NCI-H524 (cell line): ENCODE measurements around the gene CBR4.

ENCODE experiments used
- DNase-seq, 2 experiments: peaks; one replicate each; lab custom pipeline; 2025; lab: John Stamatoyannopoulos, UW

The CBR4 gene

DNA sequence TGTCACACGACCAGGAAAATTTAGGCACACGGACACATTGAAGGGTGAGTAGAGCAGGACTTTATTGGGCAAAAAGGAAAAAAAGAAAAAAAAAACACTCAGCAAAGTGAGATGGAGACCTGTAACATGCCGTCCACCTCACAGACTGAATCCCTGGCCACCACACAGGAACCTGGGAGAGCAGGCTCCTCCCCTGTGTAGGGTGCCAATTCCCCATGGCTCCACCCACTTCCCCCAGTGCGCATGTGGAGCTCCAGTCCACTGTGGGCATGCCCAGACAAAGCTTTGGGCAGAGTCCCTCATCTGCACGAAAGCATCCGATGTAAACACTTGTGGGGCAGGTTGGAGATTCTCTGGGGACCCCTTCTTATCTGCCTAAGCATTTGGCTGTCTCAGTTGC, 23.6 kb upstream of the CBR4 start:
- peak; percentile 9 to 50 for DNase-seq

DNA sequence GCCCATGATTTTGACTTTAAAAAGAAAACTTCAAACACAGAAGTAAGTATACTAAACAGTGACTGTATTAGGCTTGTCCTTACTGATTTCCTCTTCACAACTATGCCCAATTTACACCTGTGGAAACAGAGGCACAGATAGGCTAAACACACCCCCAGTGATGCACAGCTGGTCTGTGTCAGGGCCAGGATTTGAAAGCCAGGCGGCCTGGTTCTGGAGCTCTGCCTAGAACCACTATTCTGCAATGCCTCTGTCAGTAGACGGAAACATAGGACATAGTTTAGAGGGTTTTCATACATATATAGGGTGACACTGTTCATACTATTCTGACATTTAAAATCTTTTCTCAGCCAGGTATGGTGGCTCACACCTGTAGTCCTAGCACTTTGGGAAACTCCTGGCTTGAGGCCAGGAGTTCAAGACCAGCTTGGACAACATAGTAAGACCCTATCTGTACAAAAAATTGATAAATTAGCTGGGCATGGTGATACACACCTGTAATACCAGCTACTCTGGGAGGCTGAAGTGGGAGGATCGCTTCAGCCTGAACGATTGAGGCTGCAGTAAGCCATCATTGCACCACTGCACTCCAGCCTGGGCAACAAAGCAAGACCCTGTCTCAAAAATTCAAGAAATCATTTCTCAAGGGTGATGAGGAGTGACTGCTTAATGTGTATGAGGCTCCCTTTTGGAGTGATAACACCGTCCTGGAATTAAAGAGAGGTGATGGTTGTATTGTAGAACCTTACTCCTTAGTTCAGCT, 23.0 kb upstream of the CBR4 start:
- no peak for DNase-seq

DNA sequence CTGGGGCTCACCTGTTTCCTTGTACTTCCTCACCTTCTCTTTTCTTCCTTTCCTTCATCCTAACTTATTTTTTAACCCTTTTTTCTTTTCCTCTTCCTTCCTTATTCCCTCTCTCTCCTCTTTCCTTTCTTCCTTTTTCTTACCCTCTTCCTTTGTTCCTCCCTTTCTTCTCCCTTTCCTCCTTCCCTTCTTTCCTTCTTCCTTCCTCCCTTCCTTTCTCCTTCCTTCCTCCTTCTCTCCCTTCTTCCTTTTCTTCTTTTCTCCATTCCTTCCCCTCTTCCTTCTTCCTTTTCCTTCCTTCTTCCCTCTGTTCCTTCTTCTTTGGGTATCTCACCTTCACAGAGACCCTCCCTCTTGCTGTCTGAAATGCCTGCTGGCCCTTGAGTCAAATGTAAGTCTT, 22.1 kb upstream of the CBR4 start:
- no peak for DNase-seq

DNA sequence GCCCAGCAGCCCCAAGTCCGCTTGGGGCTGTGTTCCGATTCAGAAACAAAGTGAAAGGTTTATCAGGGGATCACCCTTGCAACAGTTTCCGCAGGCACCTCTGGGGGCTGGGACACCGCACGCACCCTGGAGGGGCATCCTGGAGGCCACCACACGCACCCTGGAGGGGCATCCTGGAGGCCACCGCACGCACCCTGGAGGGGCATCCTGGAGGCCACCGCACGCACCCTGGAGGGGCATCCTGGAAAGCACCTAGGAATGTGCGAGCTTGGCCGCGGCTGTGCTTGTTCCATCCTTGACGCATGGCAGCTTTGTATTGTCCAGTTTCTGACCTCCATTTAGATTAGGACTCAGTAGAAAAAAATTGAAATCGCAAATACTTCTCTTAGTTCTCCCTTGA, 21.3 kb upstream of the CBR4 start:
- DNase-seq: no peak

DNA sequence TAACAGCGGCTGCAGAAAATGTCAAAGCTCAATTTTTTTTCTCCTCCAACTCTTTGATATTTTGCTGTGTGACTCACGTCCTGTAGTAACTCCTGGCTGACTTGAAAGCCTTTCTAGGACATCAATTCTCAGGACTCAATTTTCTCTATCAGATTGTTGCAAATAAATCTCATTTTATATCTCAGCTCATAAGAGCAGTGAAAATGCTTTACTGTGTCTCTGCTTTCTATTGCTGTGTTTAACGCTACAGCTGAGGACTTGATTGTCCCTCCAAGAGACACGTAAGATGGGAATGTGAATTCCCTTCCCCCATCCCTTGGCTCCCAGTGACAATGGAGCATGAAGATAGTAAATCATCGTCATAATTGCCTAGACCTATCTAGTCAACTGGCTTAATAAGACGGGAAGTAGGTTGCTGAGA, 20.5 kb upstream of the CBR4 start:
- DNase-seq: no peak

DNA sequence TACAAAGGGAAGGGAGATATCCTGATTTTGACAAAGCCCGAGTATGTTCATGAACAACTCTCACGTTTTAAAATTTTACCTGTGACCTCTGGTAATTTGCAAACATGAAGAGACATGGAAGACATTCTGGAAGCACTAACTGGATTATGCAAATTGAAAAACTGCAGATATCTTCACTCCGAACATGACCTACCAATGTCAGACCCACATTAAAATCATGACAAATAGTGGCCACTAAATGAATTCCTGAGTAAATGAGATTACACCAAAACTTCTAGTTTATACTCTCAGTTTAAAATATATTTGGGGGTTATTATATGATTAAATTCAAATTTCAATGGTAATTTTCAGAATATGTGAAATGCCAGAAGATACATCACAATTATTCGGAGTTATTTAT, 19.9 kb upstream of the CBR4 start:
- no peak for DNase-seq

DNA sequence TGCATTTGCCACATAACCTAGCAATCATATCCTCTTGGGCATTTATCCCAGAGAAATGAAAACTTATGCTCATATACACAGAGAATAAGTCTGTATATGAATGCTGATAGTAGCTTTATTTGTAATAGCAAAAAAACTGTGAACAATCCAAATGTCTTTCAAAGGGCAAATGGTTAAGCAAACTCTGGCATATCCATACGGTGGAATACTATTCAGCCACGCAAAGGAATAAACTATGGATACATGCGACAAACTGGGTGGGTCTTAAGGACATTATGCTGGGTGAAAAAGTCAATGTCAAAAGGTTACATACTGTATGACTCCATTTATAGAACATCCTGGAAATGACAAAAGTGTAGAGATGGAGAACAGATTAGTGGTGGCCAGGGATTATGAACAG, 17.6 kb upstream of the CBR4 start:
- no peak for DNase-seq

DNA sequence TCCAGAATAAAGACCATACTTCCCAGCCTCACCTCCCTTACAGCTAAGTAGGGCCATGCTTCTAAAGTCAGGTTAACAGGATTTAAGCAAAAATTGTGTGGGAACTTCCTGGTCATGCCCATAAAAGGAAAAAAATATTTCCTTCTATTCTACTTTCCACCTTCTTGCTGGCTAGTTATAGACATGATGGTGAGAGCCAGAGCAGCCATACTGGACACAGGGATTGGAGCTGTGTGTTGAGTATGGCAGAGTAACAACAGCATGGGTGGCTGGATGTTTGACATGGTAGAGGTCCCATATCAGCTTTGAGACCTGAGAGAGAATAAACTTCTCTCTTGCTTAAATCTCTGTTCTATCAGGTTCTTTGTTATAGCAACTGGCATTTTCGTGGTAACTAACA, 15.1 kb upstream of the CBR4 start:
- no peak for DNase-seq

DNA sequence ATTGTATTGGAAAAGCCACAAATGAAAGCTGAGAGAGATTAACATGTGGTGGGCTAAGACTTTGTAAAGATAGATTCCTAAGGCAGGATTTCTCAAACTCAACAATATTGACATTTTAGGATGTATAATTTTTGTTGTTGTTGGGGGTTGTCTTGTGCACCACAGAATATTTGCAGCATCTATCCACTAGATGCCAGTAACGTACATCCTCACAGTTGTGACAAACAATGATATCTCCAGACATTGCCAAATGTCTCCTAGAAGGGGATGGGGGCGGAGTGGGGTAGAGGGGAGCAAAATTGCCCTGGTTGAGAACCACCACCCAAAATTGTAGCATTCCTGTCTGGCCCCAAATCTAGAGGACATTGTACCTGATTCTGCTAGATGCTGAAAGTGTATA, 14.7 kb upstream of the CBR4 start:
- peak in 1 of 2 experiments; percentile 30 for DNase-seq

DNA sequence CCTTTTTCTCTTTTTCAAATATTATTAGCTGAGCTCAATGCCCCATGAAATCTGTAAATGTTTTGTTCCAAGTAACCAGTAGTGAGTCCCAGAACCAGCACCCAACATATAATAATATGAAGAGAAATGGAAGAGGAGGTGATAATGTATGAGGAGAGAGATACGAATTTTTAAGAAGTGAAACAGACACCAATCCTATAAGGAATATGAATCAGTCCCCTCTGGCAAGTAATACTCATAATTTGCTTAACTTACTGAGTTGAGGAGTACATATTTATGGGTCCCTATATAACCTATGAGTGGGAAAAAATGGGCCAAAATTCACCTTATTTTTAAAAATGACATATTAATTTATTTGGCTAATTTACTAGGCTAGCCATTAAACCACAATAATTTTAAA, 8.4 kb upstream of the CBR4 start:
- no peak for DNase-seq

DNA sequence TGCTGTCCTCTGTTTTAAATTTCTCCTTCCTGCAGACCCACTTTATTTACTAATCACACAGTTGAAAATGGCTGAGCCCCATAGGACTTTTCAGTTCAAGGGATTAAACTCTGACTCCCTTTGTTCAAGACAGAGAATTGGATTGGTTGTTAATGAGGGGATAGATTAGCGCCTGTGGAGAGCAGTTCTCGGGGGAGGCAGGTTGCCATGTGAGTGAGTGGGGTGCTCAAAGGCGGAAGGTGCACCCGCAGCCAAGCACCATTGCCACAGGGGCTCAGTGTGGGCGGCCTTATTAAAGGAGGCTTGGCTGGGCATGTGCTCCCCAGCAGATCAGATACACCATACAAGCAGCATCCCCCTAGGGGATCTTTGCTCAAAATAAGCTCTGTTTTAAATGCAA, 7.9 kb upstream of the CBR4 start:
- DNase-seq: no peak

DNA sequence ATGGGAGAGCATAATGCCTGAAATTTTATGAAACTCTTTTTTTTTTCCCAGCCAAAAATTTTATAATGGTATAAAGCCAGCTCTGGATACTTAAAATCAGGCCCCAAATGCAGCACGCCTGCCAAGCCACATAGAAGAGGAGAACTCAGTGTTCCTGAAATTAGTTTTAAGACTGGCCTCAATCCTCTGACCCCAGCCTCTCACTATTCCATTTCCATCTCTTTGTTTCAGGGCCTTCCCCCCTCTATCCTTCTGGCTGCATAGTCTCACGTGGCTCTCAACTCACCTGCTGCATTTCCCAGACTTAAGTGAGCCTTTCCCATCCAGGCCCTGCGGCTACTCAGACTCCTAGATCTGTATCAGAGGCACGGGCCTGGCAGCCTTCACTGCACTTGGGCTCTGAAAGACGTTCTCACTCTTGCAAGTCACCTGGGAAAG, 5.2 kb upstream of the CBR4 start:
- no peak for DNase-seq

DNA sequence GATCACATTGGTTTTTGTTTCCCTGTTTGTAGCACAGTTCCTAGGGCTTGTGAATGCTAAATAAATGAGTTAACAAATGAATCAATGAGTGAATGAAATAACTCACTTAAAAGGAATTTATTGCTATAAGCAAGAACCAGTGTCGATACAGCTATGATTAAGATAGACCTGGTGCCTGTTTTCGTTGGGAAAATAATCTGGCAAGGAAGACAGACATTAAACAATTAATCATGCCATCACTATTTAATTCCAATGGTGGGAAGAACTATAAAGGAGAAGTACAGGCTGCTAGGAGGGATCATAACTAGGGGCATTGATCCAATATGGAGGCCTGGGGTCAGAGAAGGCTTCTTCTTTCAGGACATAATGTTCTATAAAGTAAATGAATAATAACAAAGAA, 4.5 kb upstream of the CBR4 start:
- DNase-seq: no peak

DNA sequence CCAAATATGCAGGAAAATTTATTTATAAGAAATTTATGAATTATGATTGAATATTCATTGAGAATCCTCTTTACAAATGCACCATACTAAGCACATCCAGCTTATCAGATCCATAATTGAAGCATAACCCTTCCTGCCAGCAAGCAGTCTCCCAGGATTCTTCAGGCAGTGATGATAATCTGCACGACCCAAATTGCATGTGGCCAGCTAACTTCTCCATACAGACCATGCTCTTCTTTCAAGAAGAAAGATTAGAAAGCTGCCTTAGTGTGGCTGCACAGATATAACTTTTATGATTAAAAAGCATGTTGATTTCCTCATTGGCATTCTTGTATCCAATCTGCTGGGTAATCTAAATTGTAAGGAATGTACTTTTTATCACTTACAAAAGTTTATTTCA, 3.3 kb upstream of the CBR4 start:
- no peak for DNase-seq

DNA sequence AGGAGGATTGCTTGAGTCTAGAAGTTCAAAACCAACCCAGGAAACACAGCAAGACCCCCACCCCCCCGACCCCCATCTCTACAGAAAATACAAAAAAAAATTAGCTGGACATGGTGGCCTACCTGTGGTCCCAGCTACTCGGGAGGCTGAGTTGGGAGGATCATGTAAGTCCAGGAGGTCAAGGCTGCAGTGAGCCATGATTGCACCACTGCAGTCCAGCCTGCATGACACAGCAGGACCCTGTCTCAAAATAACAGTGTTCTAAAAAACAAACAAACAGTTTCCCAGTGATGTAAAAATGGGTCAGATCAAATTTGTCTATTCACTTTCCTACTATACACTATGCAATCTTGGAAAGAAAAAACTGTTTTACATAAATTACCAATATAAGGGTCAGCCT, 2.0 kb upstream of the CBR4 start:
- no peak for DNase-seq

DNA sequence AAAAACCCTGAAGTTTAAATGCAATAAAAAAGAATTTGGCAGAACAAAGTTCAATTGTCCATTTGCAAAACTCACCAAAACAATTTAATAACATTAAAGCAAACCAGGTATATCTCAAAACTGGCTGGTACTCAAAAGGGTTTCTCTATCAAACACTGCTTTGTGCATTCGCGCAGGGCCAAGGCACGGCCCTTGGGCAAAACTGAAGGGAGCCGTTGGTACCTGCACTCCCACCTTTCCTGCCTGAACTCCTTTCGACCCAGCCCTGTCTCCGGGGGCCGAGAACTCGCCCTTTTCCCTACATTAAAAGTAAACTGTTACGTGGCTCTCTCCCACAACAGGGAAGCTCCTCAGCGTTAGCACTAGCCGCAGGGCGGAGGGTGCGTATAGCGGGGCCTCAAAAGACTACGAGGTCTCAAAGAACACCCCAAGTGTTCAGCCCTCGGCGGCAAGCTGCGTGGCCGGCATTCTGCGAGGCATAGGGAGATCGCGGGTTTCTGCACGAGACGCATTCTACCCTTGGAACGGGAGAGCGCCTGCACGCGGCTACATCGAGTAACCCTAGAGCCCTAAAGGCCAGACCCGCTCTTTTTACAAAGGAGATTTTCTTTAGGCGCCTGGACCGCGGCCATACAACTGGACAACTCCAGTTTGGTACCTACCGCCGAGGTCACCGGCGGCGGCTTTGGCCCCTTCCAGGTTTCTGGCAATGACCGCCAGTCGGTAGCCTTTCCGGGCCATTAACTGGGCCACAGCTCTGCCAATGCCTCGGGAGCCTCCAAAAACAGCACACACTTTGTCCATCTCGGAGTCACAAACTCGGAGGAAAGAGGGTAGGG, 550 bp downstream of the CBR4 start:
- peak; percentile 34 to 36 for DNase-seq

DNA sequence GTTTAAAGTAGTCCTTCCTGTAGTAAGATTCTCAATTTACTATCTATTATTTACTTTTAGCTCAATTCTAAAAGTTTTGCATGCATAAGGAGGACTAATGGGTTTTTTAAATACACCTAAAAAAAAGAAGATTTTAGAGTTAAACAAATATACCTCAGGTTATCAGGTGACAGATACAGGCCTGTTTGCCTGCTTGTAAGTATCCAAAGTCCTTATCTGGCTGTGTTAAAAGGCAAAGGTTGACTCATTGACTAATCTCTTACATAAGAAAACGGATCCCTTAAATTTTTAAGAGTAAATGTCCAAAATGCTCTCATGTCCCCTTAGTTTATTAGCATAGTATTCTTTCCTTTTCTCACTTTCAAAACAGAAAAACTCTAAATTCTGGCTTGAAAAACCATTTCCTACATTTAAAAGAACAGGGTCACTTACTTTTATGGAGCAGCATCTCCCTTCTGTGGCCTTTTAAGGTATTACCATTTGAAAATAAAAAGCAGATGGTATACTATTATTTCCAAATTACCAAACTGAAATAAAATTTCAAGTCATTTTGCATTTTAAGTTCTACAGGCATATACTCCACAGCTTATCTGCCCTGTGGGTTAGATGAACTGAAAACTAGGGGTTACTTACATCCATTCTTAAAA, 4.5 kb downstream of the CBR4 start:
- DNase-seq: peak in 1 of 2 experiments; percentile 3

DNA sequence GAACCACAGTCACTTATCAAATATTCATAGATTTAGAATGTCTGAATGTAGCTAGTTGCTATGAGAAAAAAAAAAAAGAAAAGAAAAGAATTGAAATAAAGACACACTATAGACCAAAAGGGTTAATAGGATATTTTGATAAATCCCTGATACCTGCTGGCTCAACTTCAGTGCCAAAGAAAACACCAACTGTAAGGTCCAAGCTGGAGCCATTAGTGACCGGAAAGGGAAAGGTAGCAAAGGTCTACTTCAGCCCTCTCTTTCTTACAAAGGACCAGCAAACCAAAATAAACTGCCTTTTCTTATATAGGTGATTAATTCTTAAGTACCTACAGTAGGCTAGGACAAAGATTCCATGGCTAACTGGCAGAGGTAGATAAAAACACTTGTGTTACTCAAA, 9.7 kb downstream of the CBR4 start:
- DNase-seq: no peak

DNA sequence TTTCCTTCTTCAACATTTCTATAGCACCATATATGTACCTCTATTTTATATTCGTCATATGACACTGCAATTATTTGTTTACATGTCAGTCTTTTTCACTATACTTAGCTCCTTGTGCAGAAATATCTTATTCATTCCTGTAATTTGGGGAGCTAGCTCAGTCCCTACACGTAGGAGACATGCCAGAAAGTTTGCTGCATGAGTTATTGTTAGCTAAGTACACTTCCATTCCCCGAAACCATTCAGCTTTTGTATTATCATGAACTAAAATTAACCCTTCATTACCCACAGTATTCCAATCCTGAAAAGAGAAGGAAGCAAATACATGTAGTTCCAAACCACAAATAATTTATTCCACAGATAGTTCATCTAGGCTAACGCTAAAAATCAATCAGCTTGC, 10.2 kb downstream of the CBR4 start:
- no peak for DNase-seq

DNA sequence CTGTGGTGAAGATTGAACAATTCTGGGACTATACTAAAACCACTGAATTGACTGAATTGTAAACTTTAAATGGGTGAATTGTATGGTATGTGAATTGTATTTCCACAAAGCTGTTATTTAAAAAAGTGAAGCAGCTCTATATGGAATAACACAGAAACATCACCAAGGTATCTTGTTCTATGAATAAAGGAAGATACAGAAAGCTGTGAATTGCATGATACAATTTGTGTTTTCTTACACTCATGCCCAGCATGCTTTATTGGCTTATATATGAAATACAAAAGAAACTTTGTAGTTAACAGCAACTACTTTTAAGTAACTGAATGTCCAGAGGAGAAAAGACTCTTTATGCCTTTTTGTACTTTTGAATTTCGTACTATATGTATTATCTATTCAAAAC, 11.5 kb downstream of the CBR4 start:
- DNase-seq: no peak

DNA sequence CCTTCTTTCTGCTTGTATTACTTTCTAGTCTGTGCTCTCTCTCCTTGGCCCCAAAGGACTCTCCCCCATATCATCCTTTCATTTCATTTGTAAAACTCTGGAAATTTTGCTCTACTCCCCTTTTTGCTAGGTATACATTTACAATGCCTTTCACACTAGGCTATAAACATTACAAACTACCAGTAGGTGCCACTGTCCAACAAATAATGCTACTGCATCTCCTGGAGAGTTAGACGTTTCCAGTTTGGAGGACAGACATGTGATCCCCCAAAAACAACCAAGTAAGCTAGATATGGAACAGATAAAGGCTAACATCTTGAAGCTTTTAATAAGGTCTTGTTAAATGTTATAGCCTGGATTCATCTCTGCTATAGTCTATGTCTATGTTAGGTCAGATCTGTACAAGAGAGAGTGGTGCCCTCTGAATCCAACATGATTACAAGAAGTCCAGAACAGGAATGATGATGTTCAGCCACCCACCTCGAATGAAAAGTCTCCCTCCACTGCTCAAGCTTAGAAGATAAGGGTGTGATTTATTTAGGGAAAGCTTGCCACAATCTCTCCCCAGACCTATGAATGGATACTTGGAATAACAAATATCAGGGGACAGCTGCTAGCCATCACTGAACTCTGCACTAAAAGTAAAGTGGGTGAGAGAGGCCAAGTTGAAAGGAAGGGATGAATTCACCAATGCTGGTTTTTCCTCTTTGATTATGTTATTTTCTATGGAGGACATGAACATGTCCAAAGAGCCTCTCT, 14.3 kb downstream of the CBR4 start:
- no peak for DNase-seq

DNA sequence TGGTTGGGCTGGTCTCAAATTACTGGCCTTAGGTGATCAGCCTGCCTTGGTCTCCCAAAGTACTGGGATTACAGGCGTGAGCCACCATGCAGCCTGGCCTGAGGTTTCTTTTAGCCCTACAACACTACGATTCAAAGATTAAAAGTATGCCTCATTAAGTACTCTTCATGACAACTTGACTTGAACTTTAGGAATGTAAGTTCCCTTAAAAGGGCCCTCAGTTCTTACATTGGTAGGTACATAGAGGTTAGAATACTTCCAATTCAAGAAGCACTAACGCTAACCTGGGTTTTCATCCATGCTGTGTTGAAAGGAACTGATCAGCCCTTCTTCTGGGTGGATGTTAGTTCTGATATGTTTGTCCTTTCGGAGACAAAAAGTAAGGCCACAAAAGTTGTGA, 15.1 kb downstream of the CBR4 start:
- DNase-seq: no peak
